ENCODE results near the gene LSAMP.

DNA sequence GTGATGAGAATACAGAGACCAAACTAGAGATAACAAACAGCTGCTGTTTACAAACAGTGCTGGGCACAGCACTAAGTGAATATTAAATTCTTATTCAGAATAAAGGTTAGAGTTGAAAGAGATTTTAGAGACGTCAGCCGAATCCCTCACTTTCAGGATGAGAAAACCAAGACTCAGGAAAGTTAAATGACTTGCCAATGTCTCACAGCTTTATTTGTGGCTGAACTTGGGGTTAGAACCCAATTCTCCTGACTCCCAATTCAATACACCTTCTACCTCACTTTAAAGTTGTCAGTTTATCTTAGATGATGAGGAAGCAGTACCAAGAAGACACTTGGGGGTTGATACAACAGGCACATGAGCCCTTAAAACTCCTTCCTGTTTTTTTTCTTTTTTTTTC, 641.1 kb downstream of the LSAMP start:
- TF ChIP-seq, protein P1, sequence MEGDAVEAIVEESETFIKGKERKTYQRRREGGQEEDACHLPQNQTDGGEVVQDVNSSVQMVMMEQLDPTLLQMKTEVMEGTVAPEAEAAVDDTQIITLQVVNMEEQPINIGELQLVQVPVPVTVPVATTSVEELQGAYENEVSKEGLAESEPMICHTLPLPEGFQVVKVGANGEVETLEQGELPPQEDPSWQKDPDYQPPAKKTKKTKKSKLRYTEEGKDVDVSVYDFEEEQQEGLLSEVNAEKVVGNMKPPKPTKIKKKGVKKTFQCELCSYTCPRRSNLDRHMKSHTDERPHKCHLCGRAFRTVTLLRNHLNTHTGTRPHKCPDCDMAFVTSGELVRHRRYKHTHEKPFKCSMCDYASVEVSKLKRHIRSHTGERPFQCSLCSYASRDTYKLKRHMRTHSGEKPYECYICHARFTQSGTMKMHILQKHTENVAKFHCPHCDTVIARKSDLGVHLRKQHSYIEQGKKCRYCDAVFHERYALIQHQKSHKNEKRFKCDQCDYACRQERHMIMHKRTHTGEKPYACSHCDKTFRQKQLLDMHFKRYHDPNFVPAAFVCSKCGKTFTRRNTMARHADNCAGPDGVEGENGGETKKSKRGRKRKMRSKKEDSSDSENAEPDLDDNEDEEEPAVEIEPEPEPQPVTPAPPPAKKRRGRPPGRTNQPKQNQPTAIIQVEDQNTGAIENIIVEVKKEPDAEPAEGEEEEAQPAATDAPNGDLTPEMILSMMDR (IDR thresholded peaks at IDR 0.05), result no peak
- TF ChIP-seq POLR2A (IDR thresholded peaks at IDR 0.05), result no peak

Measured in sigmoid colon (tissue), 3 donors.